Measurements from ENCODE around the gene MBP. TPM values are rescaled to one million over a fixed set of nuclear protein-coding genes. Genes with fewer than 3 reads are reported as not detected.

MBP gene
- total RNA-seq, 2 experiments from 2014 or later, result 47.0 to 65.7 TPM

GRCh38 chr18:76981396-76981968 is 151.1 kb downstream of the MBP start:
- H3K4me3 Mint-ChIP-seq, result no peak overlapping the region
- no peak overlapping the region for H3K27ac Mint-ChIP-seq
- ChIA-PET POLR2A (no interaction called here), CTCF (interaction anchor here (3.3 to 5.1 kb wide), 2 partner anchors 19 to 179 kb away, joined by 22 to 62 read pairs; no protein-coding TSS in a partner anchor)
- no peaks in the 10 kb centered on the region for H3K27me3 Mint-ChIP-seq
- H3K9me3 Mint-ChIP-seq (ENCODE audit: low read depth), result no peaks in the 10 kb centered on the region
- intact Hi-C loops (cut with DNase I, micrococcal nuclease), result no loop called here
- H3K36me3 Mint-ChIP-seq (ENCODE audit: low read depth), result peaks cover 5% of the 10 kb centered on the region
- H3K4me1 Mint-ChIP-seq, result no peaks in the 10 kb centered on the region
- DNase-seq (no peak), ATAC-seq (no peak)

- POLR2A ChIA-PET, result no interaction called here
- Mint-ChIP-seq H3K27me3 (no peaks in the 10 kb centered on the region), H3K36me3 (ENCODE audit: low read depth) (peaks cover 5% of the 10 kb centered on the region), H3K27ac (no peak overlapping the region), H3K4me1 (no peaks in the 10 kb centered on the region), H3K9me3 (ENCODE audit: low read depth) (no peaks in the 10 kb centered on the region), H3K4me3 (no peak overlapping the region)
- DNase-seq (no peak), ATAC-seq (no peak)
- CTCF ChIA-PET, result interaction anchor here (5.1 kb wide), 1 partner anchor 179 kb away, joined by 62 read pairs; no protein-coding TSS in a partner anchor
- intact Hi-C loops (cut with DNase I, micrococcal nuclease), result no loop called here
Measured at GRCh38 chr18:76980663-76981395, 151.8 kb downstream of the MBP start.

DNA sequence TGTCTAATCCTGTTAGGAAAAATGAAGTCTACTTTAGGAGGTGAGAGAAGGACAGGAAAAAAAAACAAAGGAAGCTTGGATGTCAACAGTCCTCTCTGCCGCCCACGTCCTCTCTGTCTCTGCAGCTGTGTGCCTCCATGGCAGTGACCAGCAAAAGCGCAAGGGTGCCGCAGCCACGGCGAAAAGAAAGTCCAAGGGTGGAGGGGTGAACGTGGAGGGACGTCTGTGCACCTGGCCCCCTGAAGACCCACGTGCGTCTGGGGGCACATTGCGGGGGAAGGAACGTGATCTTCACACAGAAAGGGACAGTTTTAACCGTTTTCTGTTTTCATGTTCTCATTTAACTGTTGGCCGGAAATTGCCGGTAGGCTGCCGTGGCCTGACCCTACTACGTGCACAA is 152.7 kb downstream of the MBP start:
- Mint-ChIP-seq H3K27ac (no peak overlapping the region), H3K36me3 (ENCODE audit: low read depth) (peaks cover 5% of the 10 kb centered on the region), H3K4me3 (no peak overlapping the region), H3K4me1 (no peaks in the 10 kb centered on the region), H3K27me3 (no peaks in the 10 kb centered on the region), H3K9me3 (ENCODE audit: low read depth) (no peaks in the 10 kb centered on the region)
- intact Hi-C loops (cut with DNase I, micrococcal nuclease), result no loop called here
- CTCF ChIA-PET, result interaction anchor here (5.1 kb wide), 1 partner anchor 178 kb away, joined by 62 read pairs; no protein-coding TSS in a partner anchor
- POLR2A ChIA-PET, result no interaction called here
- no peak for ATAC-seq
- no peak for DNase-seq

GRCh38 chr18:76979111-76979751 is 153.4 kb downstream of the MBP start:
- H3K36me3 Mint-ChIP-seq (ENCODE audit: low read depth), result peaks cover 5% of the 10 kb centered on the region
- no peak overlapping the region for H3K4me3 Mint-ChIP-seq
- intact Hi-C loops (cut with DNase I, micrococcal nuclease), result no loop called here
- H3K9me3 Mint-ChIP-seq (ENCODE audit: low read depth), result no peaks in the 10 kb centered on the region
- ChIA-PET CTCF (no interaction called here), POLR2A (no interaction called here)
- H3K27ac Mint-ChIP-seq, result no peak overlapping the region
- H3K4me1 Mint-ChIP-seq, result no peaks in the 10 kb centered on the region
- DNase-seq, result no peak
- no peak for ATAC-seq
- no peaks in the 10 kb centered on the region for H3K27me3 Mint-ChIP-seq

DNA sequence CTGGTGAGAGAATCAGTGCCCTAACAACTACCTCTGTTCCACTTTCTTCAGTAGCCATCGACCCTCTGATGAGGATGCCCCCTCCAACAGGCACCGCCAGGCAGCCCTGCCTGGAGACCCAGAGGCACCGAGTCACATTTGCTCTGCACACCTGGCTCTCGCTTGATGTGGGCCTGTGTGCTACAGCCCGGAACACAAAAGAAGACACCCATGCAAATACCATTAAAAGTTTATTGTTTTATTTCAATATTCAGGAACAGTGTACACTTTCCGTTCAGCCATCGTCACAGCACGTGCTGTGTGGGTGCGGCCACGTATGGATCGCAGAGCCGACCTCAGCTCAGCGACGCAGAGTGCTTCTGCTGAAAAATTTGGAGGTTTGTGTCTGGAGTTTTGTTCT is 154.0 kb downstream of the MBP start:
- no peak overlapping the region for H3K4me3 Mint-ChIP-seq
- POLR2A ChIA-PET, result no interaction called here
- no peaks in the 10 kb centered on the region for H3K4me1 Mint-ChIP-seq
- H3K9me3 Mint-ChIP-seq (ENCODE audit: low read depth), result no peaks in the 10 kb centered on the region
- no peaks in the 10 kb centered on the region for H3K27me3 Mint-ChIP-seq
- peaks cover 5% of the 10 kb centered on the region for H3K36me3 Mint-ChIP-seq (ENCODE audit: low read depth)
- H3K27ac Mint-ChIP-seq, result no peak overlapping the region
- intact Hi-C loops (cut with DNase I, micrococcal nuclease), result no loop called here
- CTCF ChIA-PET, result interaction anchor here (0.6 kb wide), 1 partner anchor 38 kb away, joined by 4 read pairs; no protein-coding TSS in a partner anchor
- no peak for DNase-seq
- ATAC-seq, result no peak

DNA sequence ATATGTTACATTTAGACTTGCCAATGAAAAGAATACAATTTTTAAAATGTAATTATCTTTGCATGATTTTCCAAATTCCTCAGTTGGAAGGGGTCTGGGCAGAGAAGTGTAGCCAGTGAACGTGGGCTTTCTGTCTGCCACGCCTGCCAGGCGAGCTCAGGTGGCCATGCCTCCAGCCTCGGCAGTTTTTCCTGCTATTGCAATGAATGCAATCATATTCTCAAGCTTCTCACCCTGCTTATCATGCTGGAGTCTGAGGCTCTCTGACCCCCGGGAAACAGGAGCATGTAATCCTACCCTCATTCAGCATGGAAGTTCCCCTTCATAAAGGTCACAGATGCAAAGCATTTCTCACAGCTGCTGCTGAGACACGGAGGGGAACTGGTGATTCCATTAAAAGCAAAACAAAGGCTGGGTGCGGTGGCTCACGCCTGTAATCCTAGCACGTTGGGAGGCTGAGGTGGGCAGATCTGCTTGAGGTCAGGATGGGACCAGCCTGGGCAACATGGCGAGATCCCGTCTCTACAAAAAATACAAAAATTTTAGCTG is 154.8 kb downstream of the MBP start:
- intact Hi-C loops (cut with DNase I, micrococcal nuclease), result no loop called here

DNA sequence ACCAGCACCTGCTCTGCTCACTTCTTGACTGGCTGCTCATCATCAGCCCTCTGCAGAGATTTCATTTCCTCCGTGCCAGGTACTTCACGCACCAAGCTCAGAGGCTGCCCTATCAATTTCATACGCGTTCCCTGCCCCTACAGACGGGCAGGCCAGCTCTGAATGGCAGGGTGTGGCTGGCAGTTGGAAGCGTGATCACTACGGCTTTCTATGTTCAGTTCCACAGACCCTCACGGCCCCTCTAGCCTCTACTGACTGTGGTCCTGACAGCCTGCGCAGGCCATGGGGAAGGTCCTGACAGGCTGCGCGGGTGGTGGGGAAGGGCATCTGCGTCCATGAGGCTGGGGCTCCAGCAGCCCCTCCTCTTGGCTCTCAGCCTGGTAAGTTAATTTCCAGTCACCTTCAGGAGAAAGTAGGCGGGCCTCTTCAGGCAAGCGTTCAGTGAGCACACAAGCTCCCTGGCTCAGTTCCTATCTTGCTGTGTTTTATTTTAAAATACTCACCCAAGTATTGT is 155.4 kb downstream of the MBP start:
- no peaks in the 10 kb centered on the region for H3K9me3 Mint-ChIP-seq (ENCODE audit: low read depth)
- peaks cover 5% of the 10 kb centered on the region for H3K36me3 Mint-ChIP-seq (ENCODE audit: low read depth)
- intact Hi-C loops (cut with DNase I, micrococcal nuclease), result no loop called here
- DNase-seq (no peak), ATAC-seq (no peak)
- H3K27me3 Mint-ChIP-seq, result no peaks in the 10 kb centered on the region
- H3K4me3 Mint-ChIP-seq, result no peak overlapping the region
- ChIA-PET POLR2A (no interaction called here), CTCF (interaction anchor here (0.6 to 0.9 kb wide), 2 partner anchors 11 to 12 kb away, joined by 3 read pairs; no protein-coding TSS in a partner anchor)
- H3K4me1 Mint-ChIP-seq, result peaks cover 2% of the 10 kb centered on the region
- no peak overlapping the region for H3K27ac Mint-ChIP-seq

More for the DNA sequence above, 154.8 kb downstream of the MBP start:
- ChIA-PET POLR2A (no interaction called here), CTCF (interaction anchor here (0.6 to 0.9 kb wide), 3 partner anchors 11 to 37 kb away, joined by 3 to 4 read pairs (median 3); no protein-coding TSS in a partner anchor)
- DNase-seq, result no peak
- H3K4me1 Mint-ChIP-seq, result no peaks in the 10 kb centered on the region
- no peak overlapping the region for H3K27ac Mint-ChIP-seq
- peaks cover 5% of the 10 kb centered on the region for H3K36me3 Mint-ChIP-seq (ENCODE audit: low read depth)
- H3K27me3 Mint-ChIP-seq, result no peaks in the 10 kb centered on the region
- H3K4me3 Mint-ChIP-seq, result no peak overlapping the region
- H3K9me3 Mint-ChIP-seq (ENCODE audit: low read depth), result no peaks in the 10 kb centered on the region
- no peak for ATAC-seq

GRCh38 chr18:76975577-76976110 is 156.9 kb downstream of the MBP start:
- no peak for DNase-seq

DNA sequence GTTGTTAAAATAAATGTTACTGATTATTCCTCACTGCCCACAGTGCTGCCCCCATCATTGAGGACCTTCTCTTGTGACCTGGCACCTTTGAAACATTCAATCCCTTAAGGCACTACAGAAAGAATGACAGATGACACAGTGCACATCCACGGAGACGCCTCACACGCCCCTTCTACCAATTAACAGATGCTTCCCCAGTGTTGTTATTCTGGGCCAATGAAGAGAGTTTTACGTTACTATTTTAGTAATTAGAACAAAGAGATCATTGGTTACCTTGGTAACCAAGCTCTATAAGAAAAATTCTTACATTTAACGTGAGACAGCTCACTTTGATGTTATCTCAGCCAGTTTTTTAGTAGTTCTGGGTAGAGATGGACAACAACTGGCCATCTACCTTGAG is 158.2 kb downstream of the MBP start:
- peaks cover 11% of the 10 kb centered on the region for H3K4me1 Mint-ChIP-seq
- POLR2A ChIA-PET, result no interaction called here
- peaks cover 5% of the 10 kb centered on the region for H3K36me3 Mint-ChIP-seq (ENCODE audit: low read depth)
- CTCF ChIA-PET, result interaction anchor here (2.0 kb wide), 1 partner anchor 26 kb away, joined by 6 read pairs; no protein-coding TSS in a partner anchor
- intact Hi-C loops (cut with DNase I, micrococcal nuclease), result no loop called here
- DNase-seq (no peak), ATAC-seq (no peak)
- H3K27me3 Mint-ChIP-seq, result no peaks in the 10 kb centered on the region
- H3K9me3 Mint-ChIP-seq (ENCODE audit: low read depth), result no peaks in the 10 kb centered on the region
- H3K27ac Mint-ChIP-seq, result no peak overlapping the region
- H3K4me3 Mint-ChIP-seq, result no peak overlapping the region

More at GRCh38 chr18:76975577-76976110, 156.9 kb downstream of the MBP start:
- H3K9me3 Mint-ChIP-seq (ENCODE audit: low read depth), result no peaks in the 10 kb centered on the region
- no peak overlapping the region for H3K27ac Mint-ChIP-seq
- H3K4me3 Mint-ChIP-seq, result no peak overlapping the region
- H3K27me3 Mint-ChIP-seq, result no peaks in the 10 kb centered on the region
- POLR2A ChIA-PET, result interaction anchor here (0.6 kb wide), 1 partner anchor 127 kb away, joined by 3 read pairs; no protein-coding TSS in a partner anchor
- CTCF ChIA-PET, result interaction anchor here (0.6 to 2.0 kb wide), 2 partner anchors 9 to 25 kb away, joined by 3 to 6 read pairs; no protein-coding TSS in a partner anchor
- peaks cover 11% of the 10 kb centered on the region for H3K4me1 Mint-ChIP-seq
- peaks cover 5% of the 10 kb centered on the region for H3K36me3 Mint-ChIP-seq (ENCODE audit: low read depth)
- intact Hi-C loops (cut with DNase I, micrococcal nuclease), result no loop called here
- ATAC-seq, result no peak

- no peak overlapping the region for H3K4me3 Mint-ChIP-seq
- no peaks in the 10 kb centered on the region for H3K27me3 Mint-ChIP-seq
- intact Hi-C loops (cut with DNase I, micrococcal nuclease), result no loop called here
- no peak overlapping the region for H3K27ac Mint-ChIP-seq
- POLR2A ChIA-PET, result no interaction called here
- H3K9me3 Mint-ChIP-seq (ENCODE audit: low read depth), result no peaks in the 10 kb centered on the region
- peaks cover 5% of the 10 kb centered on the region for H3K36me3 Mint-ChIP-seq (ENCODE audit: low read depth)
- DNase-seq (no peak), ATAC-seq (no peak)
- H3K4me1 Mint-ChIP-seq, result peaks cover 11% of the 10 kb centered on the region
- CTCF ChIA-PET, result no interaction called here
Measured at GRCh38 chr18:76973520-76974266, 158.9 kb downstream of the MBP start.

All from activated CD4-positive, alpha-beta T cell treated with anti-CD3 and anti-CD28 coated beads for 36 hours (primary cell).